ENCODE measurements around the gene TREH. TPM values are rescaled to one million over a fixed set of nuclear protein-coding genes. Genes with fewer than 3 reads are reported as not detected.
"Not testable (repeated sequence)": the region's sequence is repeated elsewhere in the genome, so short reads cannot be mapped to it uniquely, and the experiment has no call there.

Gene TREH
- total RNA-seq, 1 experiment from 2014 or later, result 0.05 TPM

GRCh38 chr11:118720740-118721139 is 41.3 kb upstream of the TREH start:
- H3K27ac ChIP-seq (ENCODE audit: low read length); H3K9me3 ChIP-seq (ENCODE audit: control insufficient read depth, insufficient read depth, low read depth, low read length); CTCF ChIA-PET; DNase-seq (ENCODE audit: low read depth, low spot score); in situ Hi-C loops (cut with HindIII; ENCODE audit: low pct_unique_long_range_greater_than_20kb, low sequenced_read_pairs); BruUV-seq (replicated peaks); H3K4me1 ChIP-seq (ENCODE audit: control insufficient read depth, insufficient read depth, low read length); H3K27me3 ChIP-seq (ENCODE audit: control insufficient read depth, insufficient read depth, low read length); intact Hi-C loops (cut with micrococcal nuclease; ENCODE audit: unreplicated experiment); H3K36me3 ChIP-seq (ENCODE audit: control insufficient read depth, insufficient read depth, low read length); ATAC-seq; POLR2A ChIA-PET; H3K4me3 ChIP-seq (ENCODE audit: low read depth in 2 of 2, low read length in 2 of 2): not testable (repeated sequence)

- intact Hi-C loops (cut with micrococcal nuclease; ENCODE audit: unreplicated experiment); H3K4me1 ChIP-seq (ENCODE audit: control insufficient read depth, insufficient read depth, low read length); POLR2A ChIA-PET; CTCF ChIA-PET; H3K9me3 ChIP-seq (ENCODE audit: control insufficient read depth, insufficient read depth, low read depth, low read length); DNase-seq (ENCODE audit: low read depth, low spot score); ATAC-seq; in situ Hi-C loops (cut with HindIII; ENCODE audit: low pct_unique_long_range_greater_than_20kb, low sequenced_read_pairs); H3K27ac ChIP-seq (ENCODE audit: low read length); H3K36me3 ChIP-seq (ENCODE audit: control insufficient read depth, insufficient read depth, low read length); BruUV-seq (replicated peaks); H3K4me3 ChIP-seq (ENCODE audit: low read depth in 2 of 2, low read length in 2 of 2); H3K27me3 ChIP-seq (ENCODE audit: control insufficient read depth, insufficient read depth, low read length): not testable (repeated sequence)
Measured at GRCh38 chr11:118720078-118720477, 40.6 kb upstream of the TREH start.

GRCh38 chr11:118718562-118718961 is 39.1 kb upstream of the TREH start:
- H3K9me3 ChIP-seq (ENCODE audit: control insufficient read depth, insufficient read depth, low read depth, low read length); intact Hi-C loops (cut with micrococcal nuclease; ENCODE audit: unreplicated experiment); H3K27ac ChIP-seq (ENCODE audit: low read length); H3K4me3 ChIP-seq (ENCODE audit: low read depth in 2 of 2, low read length in 2 of 2); ATAC-seq; H3K36me3 ChIP-seq (ENCODE audit: control insufficient read depth, insufficient read depth, low read length); DNase-seq (ENCODE audit: low read depth, low spot score); POLR2A ChIA-PET; H3K27me3 ChIP-seq (ENCODE audit: control insufficient read depth, insufficient read depth, low read length); H3K4me1 ChIP-seq (ENCODE audit: control insufficient read depth, insufficient read depth, low read length); BruUV-seq (replicated peaks); in situ Hi-C loops (cut with HindIII; ENCODE audit: low pct_unique_long_range_greater_than_20kb, low sequenced_read_pairs): not testable (repeated sequence)
- CTCF ChIA-PET, result interaction anchor here (0.6 kb wide), 1 partner anchor 37 kb away, joined by 6 read pairs; no protein-coding TSS in a partner anchor

- in situ Hi-C loops (cut with HindIII; ENCODE audit: low pct_unique_long_range_greater_than_20kb, low sequenced_read_pairs); H3K4me1 ChIP-seq (ENCODE audit: control insufficient read depth, insufficient read depth, low read length); H3K27ac ChIP-seq (ENCODE audit: low read length); DNase-seq (ENCODE audit: low read depth, low spot score); ATAC-seq; BruUV-seq (replicated peaks); H3K9me3 ChIP-seq (ENCODE audit: control insufficient read depth, insufficient read depth, low read depth, low read length); POLR2A ChIA-PET; H3K4me3 ChIP-seq (ENCODE audit: low read depth in 2 of 2, low read length in 2 of 2); H3K36me3 ChIP-seq (ENCODE audit: control insufficient read depth, insufficient read depth, low read length); intact Hi-C loops (cut with micrococcal nuclease; ENCODE audit: unreplicated experiment); H3K27me3 ChIP-seq (ENCODE audit: control insufficient read depth, insufficient read depth, low read length): not testable (repeated sequence)
- CTCF ChIA-PET, result interaction anchor here (0.6 kb wide), 1 partner anchor 36 kb away, joined by 6 read pairs; no protein-coding TSS in a partner anchor
Measured at GRCh38 chr11:118717733-118718132, 38.3 kb upstream of the TREH start.

GRCh38 chr11:118717221-118717620 is 37.8 kb upstream of the TREH start:
- in situ Hi-C loops (cut with HindIII; ENCODE audit: low pct_unique_long_range_greater_than_20kb, low sequenced_read_pairs); intact Hi-C loops (cut with micrococcal nuclease; ENCODE audit: unreplicated experiment); H3K27me3 ChIP-seq (ENCODE audit: control insufficient read depth, insufficient read depth, low read length); H3K4me1 ChIP-seq (ENCODE audit: control insufficient read depth, insufficient read depth, low read length); BruUV-seq (replicated peaks); H3K4me3 ChIP-seq (ENCODE audit: low read depth in 2 of 2, low read length in 2 of 2); H3K36me3 ChIP-seq (ENCODE audit: control insufficient read depth, insufficient read depth, low read length); H3K27ac ChIP-seq (ENCODE audit: low read length); DNase-seq (ENCODE audit: low read depth, low spot score); CTCF ChIA-PET; ATAC-seq; H3K9me3 ChIP-seq (ENCODE audit: control insufficient read depth, insufficient read depth, low read depth, low read length); POLR2A ChIA-PET: not testable (repeated sequence)
